Glutamatergic neuron (in vitro differentiated cells): Measurements from ENCODE around the gene RAPGEF2. TPM values are rescaled to one million over a fixed set of nuclear protein-coding genes. Genes with fewer than 3 reads are reported as not detected.
"Not testable (repeated sequence)": the region's sequence is repeated elsewhere in the genome, so short reads cannot be mapped to it uniquely, and the experiment has no call there.

Source experiments
- DNase-seq: peaks from one replicate; pipeline ENCODE4 v3.0.0; 2022
- H3K27ac Mint-ChIP-seq: one replicate; pipeline ENCODE4 v1.8.0; 2020; ENCODE audit warnings: mild to moderate bottlenecking, mixed read lengths, inconsistent platforms; ENCODE audit not compliant: unreplicated experiment
- H3K27me3 Mint-ChIP-seq: one replicate; pipeline ENCODE4 v1.8.0; 2020; ENCODE audit warnings: mild to moderate bottlenecking, moderate library complexity, mixed read lengths, inconsistent platforms; ENCODE audit not compliant: unreplicated experiment
- H3K36me3 Mint-ChIP-seq: one replicate; pipeline ENCODE4 v1.8.0; 2020; ENCODE audit warnings: mild to moderate bottlenecking, mixed read lengths, inconsistent platforms; ENCODE audit not compliant: unreplicated experiment
- H3K4me1 Mint-ChIP-seq: one replicate; pipeline ENCODE4 v1.8.0; 2020; ENCODE audit warnings: mild to moderate bottlenecking, low read depth, mixed read lengths, inconsistent platforms; ENCODE audit not compliant: unreplicated experiment
- H3K4me3 Mint-ChIP-seq: one replicate; pipeline ENCODE4 v1.8.0; 2020; ENCODE audit warnings: mild to moderate bottlenecking, mixed read lengths, inconsistent platforms; ENCODE audit not compliant: unreplicated experiment
- H3K9me3 Mint-ChIP-seq: one replicate; pipeline ENCODE4 v1.8.0; 2020; ENCODE audit warnings: mild to moderate bottlenecking, moderate library complexity, mixed read lengths, inconsistent platforms; ENCODE audit not compliant: unreplicated experiment
- total RNA-seq: library from RNA; stranded (reverse); fragmentation: NEBNext Ultra II Directional; extraction: Animal tissue kit (Norgen Biotek cat#: 25700); gene quantifications from one replicate; pipeline ENCODE4 v1.2.1, GENCODE V29; 2021; ENCODE audit not compliant: unreplicated experiment
- TF ChIP-seq, protein P1 (sequence below): fragments of 200-600 bp; sonication (generic); IDR thresholded peaks from one replicate; pipeline ENCODE4 v1.5.0; 2021; ENCODE audit not compliant: partially characterized antibody, unreplicated experiment

RAPGEF2 gene
- total RNA-seq, 1 donor from 2014 or later, result 58.4 TPM

DNA sequence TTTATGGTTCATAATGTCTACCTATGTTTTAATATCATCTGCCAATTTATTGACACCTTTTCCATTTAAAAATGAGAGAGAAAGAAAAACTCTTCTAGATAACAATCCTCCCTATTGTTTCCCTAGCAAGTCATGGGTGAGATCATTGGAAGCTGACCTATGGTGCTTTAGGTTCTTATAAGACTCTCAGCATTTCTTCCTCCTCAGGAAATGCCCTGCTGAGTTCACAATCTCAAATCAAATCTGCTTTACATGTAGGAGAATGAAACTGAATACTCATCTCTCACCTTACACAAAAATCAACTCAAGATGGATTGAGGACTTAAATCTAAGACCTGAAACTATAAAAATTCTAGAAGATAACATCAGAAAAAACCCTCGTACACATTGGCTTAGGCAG, 267.4 kb downstream of the RAPGEF2 start:
- no peaks in the 10 kb centered on the region for H3K9me3 Mint-ChIP-seq
- H3K4me1 Mint-ChIP-seq, result no peaks in the 10 kb centered on the region
- no peak for DNase-seq
- H3K36me3 Mint-ChIP-seq, result peaks cover 8% of the 10 kb centered on the region
- no peaks in the 10 kb centered on the region for H3K27me3 Mint-ChIP-seq
- TF ChIP-seq, protein P1, sequence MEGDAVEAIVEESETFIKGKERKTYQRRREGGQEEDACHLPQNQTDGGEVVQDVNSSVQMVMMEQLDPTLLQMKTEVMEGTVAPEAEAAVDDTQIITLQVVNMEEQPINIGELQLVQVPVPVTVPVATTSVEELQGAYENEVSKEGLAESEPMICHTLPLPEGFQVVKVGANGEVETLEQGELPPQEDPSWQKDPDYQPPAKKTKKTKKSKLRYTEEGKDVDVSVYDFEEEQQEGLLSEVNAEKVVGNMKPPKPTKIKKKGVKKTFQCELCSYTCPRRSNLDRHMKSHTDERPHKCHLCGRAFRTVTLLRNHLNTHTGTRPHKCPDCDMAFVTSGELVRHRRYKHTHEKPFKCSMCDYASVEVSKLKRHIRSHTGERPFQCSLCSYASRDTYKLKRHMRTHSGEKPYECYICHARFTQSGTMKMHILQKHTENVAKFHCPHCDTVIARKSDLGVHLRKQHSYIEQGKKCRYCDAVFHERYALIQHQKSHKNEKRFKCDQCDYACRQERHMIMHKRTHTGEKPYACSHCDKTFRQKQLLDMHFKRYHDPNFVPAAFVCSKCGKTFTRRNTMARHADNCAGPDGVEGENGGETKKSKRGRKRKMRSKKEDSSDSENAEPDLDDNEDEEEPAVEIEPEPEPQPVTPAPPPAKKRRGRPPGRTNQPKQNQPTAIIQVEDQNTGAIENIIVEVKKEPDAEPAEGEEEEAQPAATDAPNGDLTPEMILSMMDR, result no peak
- H3K4me3 Mint-ChIP-seq, result no peak overlapping the region
- H3K27ac Mint-ChIP-seq, result no peak overlapping the region

- Mint-ChIP-seq H3K36me3 (no peaks in the 10 kb centered on the region), H3K9me3 (peaks cover 3% of the 10 kb centered on the region), H3K27ac (no peak overlapping the region), H3K4me3 (no peak overlapping the region), H3K27me3 (no peaks in the 10 kb centered on the region), H3K4me1 (no peaks in the 10 kb centered on the region)
- TF ChIP-seq, protein P1, result no peak
- no peak for DNase-seq
Measured at GRCh38 chr4:159374749-159375530, 272.1 kb downstream of the RAPGEF2 start.

DNA sequence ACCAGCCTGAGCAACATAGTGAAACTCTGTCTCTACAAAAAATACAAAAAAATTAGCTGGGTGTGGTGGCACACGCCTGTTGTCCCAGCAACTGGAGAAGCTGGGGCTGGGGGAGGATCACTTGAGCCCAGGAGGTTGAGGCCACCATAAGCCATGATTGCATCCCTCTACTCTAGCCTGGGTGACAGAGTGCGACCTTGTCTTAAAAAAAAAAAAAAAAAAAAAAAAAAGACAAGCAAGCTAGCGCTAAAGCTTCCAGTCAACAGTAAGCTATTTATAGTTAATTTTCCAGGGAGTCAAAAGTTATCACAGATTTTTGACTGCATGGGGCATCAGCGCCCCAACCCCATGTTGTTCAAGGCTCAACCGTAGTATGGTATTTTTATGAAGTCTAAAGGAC, 273.4 kb downstream of the RAPGEF2 start:
- Mint-ChIP-seq H3K4me3 (no peak overlapping the region), H3K27me3 (no peaks in the 10 kb centered on the region), H3K27ac (no peak overlapping the region), H3K9me3 (peaks cover 3% of the 10 kb centered on the region), H3K4me1 (no peaks in the 10 kb centered on the region), H3K36me3 (no peaks in the 10 kb centered on the region)
- DNase-seq, result no peak
- TF ChIP-seq, protein P1, result no peak

- H3K27ac Mint-ChIP-seq, result no peak overlapping the region
- TF ChIP-seq, protein P1, result no peak
- peaks cover 3% of the 10 kb centered on the region for H3K9me3 Mint-ChIP-seq
- H3K4me1 Mint-ChIP-seq, result no peaks in the 10 kb centered on the region
- no peaks in the 10 kb centered on the region for H3K27me3 Mint-ChIP-seq
- no peak for DNase-seq
- H3K36me3 Mint-ChIP-seq, result no peaks in the 10 kb centered on the region
- H3K4me3 Mint-ChIP-seq, result no peak overlapping the region
Measured at GRCh38 chr4:159378056-159378616, 275.3 kb downstream of the RAPGEF2 start.

DNA sequence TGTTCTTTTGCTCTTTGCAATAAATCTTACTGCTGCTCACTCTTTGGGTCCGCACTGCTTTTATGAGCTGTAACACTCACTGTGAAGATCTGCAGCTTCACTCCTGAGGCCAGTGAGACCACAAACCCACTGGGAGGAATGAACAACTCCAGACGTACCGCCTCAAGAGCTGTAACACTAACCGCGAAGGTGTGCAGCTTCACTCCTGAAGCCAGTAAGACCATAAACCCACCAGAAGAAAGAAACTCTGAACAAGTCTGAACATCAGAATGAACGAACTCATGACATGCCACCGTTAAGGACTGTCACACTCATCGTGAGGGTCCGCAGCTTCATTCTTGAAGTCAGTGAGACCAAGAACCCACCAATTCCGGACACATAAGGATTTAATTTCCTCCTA, 276.2 kb downstream of the RAPGEF2 start:
- not testable (repeated sequence) for H3K4me3 Mint-ChIP-seq, H3K36me3 Mint-ChIP-seq, H3K9me3 Mint-ChIP-seq, DNase-seq, H3K27ac Mint-ChIP-seq, H3K27me3 Mint-ChIP-seq, H3K4me1 Mint-ChIP-seq
